ENCODE results near the gene WNT5B.

DNA sequence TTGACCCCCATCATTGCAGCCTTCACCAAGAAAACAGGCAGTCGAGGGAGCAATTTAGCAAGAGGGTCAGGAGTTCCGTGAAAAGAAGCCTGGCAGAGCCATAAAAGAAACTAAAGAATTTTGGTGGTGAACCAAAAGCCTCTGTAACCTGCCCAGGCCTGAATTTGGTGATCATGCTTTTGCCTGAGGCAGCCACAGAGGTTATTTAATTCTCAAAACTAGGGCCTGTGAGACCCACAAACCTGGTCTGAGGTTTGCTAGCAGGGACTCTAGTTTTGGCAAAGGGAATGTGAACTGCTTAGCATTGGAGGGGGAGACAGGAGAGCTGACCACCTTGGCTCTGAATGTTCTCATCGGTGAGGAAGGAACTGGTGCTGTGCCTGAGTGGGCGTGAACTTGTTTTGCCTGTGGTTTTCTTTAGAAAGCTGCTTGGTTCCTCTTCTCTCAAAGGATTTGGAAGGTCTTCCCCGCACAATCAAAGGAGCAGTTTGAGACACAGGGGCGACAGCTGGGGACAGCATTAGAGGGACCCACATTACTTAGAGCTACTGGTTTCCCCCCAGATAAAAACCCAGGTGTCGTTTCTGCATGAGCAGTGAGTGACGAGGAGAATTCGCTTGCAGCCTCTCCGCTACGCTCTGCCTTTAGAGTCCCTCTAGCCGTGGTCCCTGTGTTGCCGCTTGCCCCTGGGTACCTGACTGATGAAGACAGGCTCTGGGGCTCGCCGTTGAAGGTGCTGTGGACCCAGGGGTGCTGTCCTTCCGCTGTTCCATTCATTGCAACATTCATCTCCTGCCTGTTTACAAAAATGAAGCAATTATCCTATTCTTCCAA is 12.6 kb upstream of the WNT5B start:
- TF ChIP-seq POLR2A (IDR thresholded peaks at IDR 0.05; ENCODE audit: low read depth, low read length) = no peak
- no peak for TF ChIP-seq POLR2AphosphoS5 (IDR thresholded peaks at IDR 0.05; ENCODE audit: low read depth, low read length)
- TF ChIP-seq POU2F2 (IDR thresholded peaks at IDR 0.05; ENCODE audit: low read depth, low read length) = no peak
- TF ChIP-seq TAF1 (IDR thresholded peaks at IDR 0.05; ENCODE audit: low read depth, low read length) = no peak
- peak; percentile 82 for TF ChIP-seq SPI1 (IDR thresholded peaks at IDR 0.05; ENCODE audit: low read depth, low read length)

All from GM12891 (cell line).